ENCODE data around the gene FAM162B. TPM values are rescaled to one million over a fixed set of nuclear protein-coding genes. Genes with fewer than 3 reads are reported as not detected.

The FAM162B gene
- total and polyA plus RNA-seq, 12 donors: 1.3 to 8.0 (median 2.7) TPM

- H3K4me3 ChIP-seq: no peak overlapping the region
- H3K27me3 ChIP-seq: peaks cover 0 to 4% (median 0%) of the 10 kb centered on the region in 7 donors
- no peaks in the 10 kb centered on the region for H3K4me1 ChIP-seq
- DNase-seq (no peak), ATAC-seq (no peak)
- intact Hi-C loops (cut with DNase I): no loop called here
- no peak overlapping the region for H3K27ac ChIP-seq
- no peaks in the 10 kb centered on the region for H3K9me3 ChIP-seq
- H3K36me3 ChIP-seq: no peaks in the 10 kb centered on the region
- 60 to 66% methylated on average over 2 of the region's 2 CpGs for WGBS, 2 donors
- no peak for TF ChIP-seq CTCF (IDR thresholded peaks at IDR 0.05)
These were observed 32.1 kb upstream of the FAM162B start for GRCh38 chr6:116797585-116797984.

GRCh38 chr6:116793224-116793623 is 27.7 kb upstream of the FAM162B start:
- no peaks in the 10 kb centered on the region for H3K36me3 ChIP-seq
- no peak for DNase-seq
- H3K27ac ChIP-seq: no peak overlapping the region
- H3K9me3 ChIP-seq: no peaks in the 10 kb centered on the region
- no peak for TF ChIP-seq CTCF (IDR thresholded peaks at IDR 0.05)
- no peaks in the 10 kb centered on the region for H3K4me1 ChIP-seq
- H3K4me3 ChIP-seq: no peak overlapping the region
- WGBS, 2 donors: 61 to 69% methylated on average over 3 of the region's 3 CpGs
- no peak for ATAC-seq
- intact Hi-C loops (cut with DNase I): no loop called here
- peaks cover 0 to 7% (median 0%) of the 10 kb centered on the region in 7 donors for H3K27me3 ChIP-seq

GRCh38 chr6:116783852-116784251 is 18.3 kb upstream of the FAM162B start:
- H3K27me3 ChIP-seq: peaks cover 0 to 16% (median under 1%) of the 10 kb centered on the region in 7 donors
- ATAC-seq: no peak
- WGBS, 2 donors: 70 to 75% methylated on average over 5 of the region's 5 CpGs

GRCh38 chr6:116779573-116780164 is 14.2 kb upstream of the FAM162B start:
- 24 to 25% methylated on average over 13 of the region's 13 CpGs for WGBS, 2 donors
- DNase-seq (no peak), ATAC-seq (no peak)
- intact Hi-C loops (cut with DNase I): loop anchor here in 6 of 10 donors (5.0 to 10.0 kb wide), 6 partner anchors 63 to 535 kb away; no protein-coding TSS in a partner anchor
- Histone ChIP-seq H3K9me3 (no peaks in the 10 kb centered on the region), H3K4me3 (peak overlapping the region in 1 of 10 donors; percentile 27), H3K36me3 (no peaks in the 10 kb centered on the region), H3K27me3 (peaks cover 0 to 17% (median 3%) of the 10 kb centered on the region in 7 donors), H3K4me1 (peaks cover 0 to 6% (median 0%) of the 10 kb centered on the region in 9 donors), H3K27ac (no peak overlapping the region)
- peak in 8 of 9 donors; percentile 16 to 66 (median 55) for TF ChIP-seq CTCF (IDR thresholded peaks at IDR 0.05)

More at GRCh38 chr6:116783852-116784251, 18.3 kb upstream of the FAM162B start:
- TF ChIP-seq CTCF (IDR thresholded peaks at IDR 0.05): no peak
- no peak for DNase-seq
- no peak overlapping the region for H3K27ac ChIP-seq
- H3K36me3 ChIP-seq: no peaks in the 10 kb centered on the region
- H3K4me1 ChIP-seq: peaks cover 0 to 6% (median 0%) of the 10 kb centered on the region in 9 donors
- H3K4me3 ChIP-seq: no peak overlapping the region
- H3K9me3 ChIP-seq: no peaks in the 10 kb centered on the region
- intact Hi-C loops (cut with DNase I): loop anchor here in 5 of 10 donors (5.0 to 10.0 kb wide), 6 partner anchors 58 to 531 kb away; no protein-coding TSS in a partner anchor
